GM23338 (cell line): Measurements from ENCODE around the gene PCDHGA4. TPM values are rescaled to one million over a fixed set of nuclear protein-coding genes. Genes with fewer than 3 reads are reported as not detected.

Experiments
- ATAC-seq: fragments of 200-7000 bp; cut with Tn5 transposase; 3 replicates; pipeline ENCODE4 v1.9.1; 2020
- DNase-seq: peaks from one replicate; pipeline ENCODE4 v3.0.0-alpha.2; 2015; ENCODE audit warnings: low spot score
- H2AFZ ChIP-seq: fragments of 200-600 bp; sonication (generic); 2 replicates; pipeline ENCODE4 v1.8.0; 2016; ENCODE audit warnings: antibody characterized with exemption, mild to moderate bottlenecking, moderate library complexity
- H3F3A ChIP-seq: fragments of 200-600 bp; sonication (generic); replicated peaks from 2 replicates; pipeline ENCODE4 v1.8.0; 2017; ENCODE audit warnings: antibody characterized with exemption, mixed run types, low read depth
- H3K27ac ChIP-seq: fragments of 200-600 bp; sonication (generic); 2 replicates; pipeline ENCODE4 v1.6.1; 2016; ENCODE audit warnings: low read depth
- H3K27me3 ChIP-seq: fragments of 200-600 bp; sonication (generic); 2 replicates; pipeline ENCODE4 v1.8.0; 2016; ENCODE audit warnings: mild to moderate bottlenecking, mixed run types, moderate library complexity; ENCODE audit not compliant: insufficient read depth
- H3K36me3 ChIP-seq: fragments of 200-600 bp; sonication (generic); 2 replicates; pipeline ENCODE4 v1.8.0; 2016; ENCODE audit warnings: mild to moderate bottlenecking; ENCODE audit not compliant: insufficient read depth
- H3K4me1 ChIP-seq: fragments of 200-600 bp; sonication (generic); 2 replicates; pipeline ENCODE4 v1.8.0; 2016; ENCODE audit warnings: mild to moderate bottlenecking, moderate library complexity; ENCODE audit not compliant: insufficient read depth
- H3K4me2 ChIP-seq: fragments of 200-600 bp; sonication (generic); 2 replicates; pipeline ENCODE4 v1.7.1; 2017; ENCODE audit warnings: mixed run types
- H3K4me3 ChIP-seq: fragments of 200-600 bp; sonication (generic); 2 replicates; pipeline ENCODE4 v1.6.1; 2016; ENCODE audit warnings: mixed run types
- H3K79me2 ChIP-seq: fragments of 200-600 bp; sonication (generic); replicated peaks from 2 replicates; pipeline ENCODE4 v1.8.0; 2017; ENCODE audit warnings: mild to moderate bottlenecking; ENCODE audit not compliant: insufficient read depth
- H3K9me2 ChIP-seq: fragments of 200-600 bp; sonication (generic); 2 replicates; pipeline ENCODE4 v1.8.0; 2017; ENCODE audit not compliant: insufficient read depth
- H4K20me1 ChIP-seq: fragments of 200-600 bp; sonication (generic); replicated peaks from 2 replicates; pipeline ENCODE4 v1.8.0; 2017; ENCODE audit warnings: mild to moderate bottlenecking; ENCODE audit not compliant: insufficient read depth
- H3K27ac Mint-ChIP-seq: 2 replicates; pipeline ENCODE4 v1.8.0; 2020; ENCODE audit warnings: inconsistent platforms, mild to moderate bottlenecking, moderate library complexity, mixed read lengths
- H3K27me3 Mint-ChIP-seq: 3 replicates; pipeline ENCODE4 v1.8.0; 2022; ENCODE audit warnings: low read depth, mild to moderate bottlenecking, moderate library complexity, mixed read lengths, inconsistent platforms; ENCODE audit not compliant: insufficient read depth, poor library complexity
- H3K36me3 Mint-ChIP-seq: 3 replicates; pipeline ENCODE4 v1.8.0; 2021; ENCODE audit warnings: low read depth, mild to moderate bottlenecking, inconsistent platforms, moderate library complexity, mixed read lengths
- H3K4me1 Mint-ChIP-seq: 3 replicates; pipeline ENCODE4 v1.8.0; 2020; ENCODE audit warnings: mild to moderate bottlenecking, inconsistent platforms, mixed read lengths
- H3K4me3 Mint-ChIP-seq: 3 replicates; pipeline ENCODE4 v1.8.0; 2021; ENCODE audit warnings: moderate library complexity, mild to moderate bottlenecking, inconsistent platforms, mixed read lengths
- H3K9me3 Mint-ChIP-seq: 3 replicates; pipeline ENCODE4 v1.8.0; 2020; ENCODE audit warnings: moderate library complexity, mild to moderate bottlenecking, inconsistent platforms, mixed read lengths
- EZH2phosphoT487 ChIP-seq: fragments of 200-600 bp; sonication (generic); IDR thresholded peaks from one replicate; pipeline ENCODE4 v1.8.1; 2018; ENCODE audit warnings: antibody characterized with exemption; ENCODE audit not compliant: unreplicated experiment
- NANOG ChIP-seq: IDR thresholded peaks from 2 replicates; pipeline ENCODE4 v1.6.1; 2016; ENCODE audit warnings: antibody characterized with exemption, borderline replicate concordance
- ZNF331 ChIP-seq: fragments of 250-450 bp; sonication (Bioruptor Pico); IDR thresholded peaks from 2 replicates; pipeline ENCODE4 v1.5.0; 2020; ENCODE audit warnings: low read depth, mild to moderate bottlenecking, moderate library complexity
- polyA plus RNA-seq: library from polyadenylated mRNA; unstranded; fragments of >200 nt; fragmentation: Nextera tagmentation; extraction: Ambion mirVana; gene quantifications from 2 replicates; pipeline ENCODE4 v1.2.1, GENCODE V29; 2016
- total RNA-seq: library from RNA; depleted of rRNA; stranded (reverse); fragments of >200 nt; shearing (Covaris generic); gene quantifications from 2 replicates; pipeline ENCODE4 v1.2.3, GENCODE V29; 2014
- TF ChIP-seq, protein P1 (sequence below), 2 experiments: fragments of 200-600 bp in 1 of 2; sonication (generic) in 1 of 2; conservative IDR thresholded peaks; 2 replicates each; pipeline versions ENCODE4 v1.5.1 to v1.6.1; 2016 to 2017; ENCODE audit warnings: antibody characterized with exemption in 2 of 2, low read depth in 2 of 2, mild to moderate bottlenecking in 2 of 2, moderate library complexity in 1 of 2
- TF ChIP-seq, protein P2 (sequence below): IDR thresholded peaks from 2 replicates; pipeline ENCODE4 v1.6.1; 2016; ENCODE audit warnings: antibody characterized with exemption
- TF ChIP-seq, protein P3 (sequence below): IDR thresholded peaks from one replicate; pipeline ENCODE4 v1.6.1; 2018; ENCODE audit warnings: antibody characterized with exemption; ENCODE audit not compliant: unreplicated experiment

PCDHGA4 gene
- total and polyA plus RNA-seq, 2 experiments from 2014 or later: 0.99 to 7.2 TPM

- Mint-ChIP-seq H3K4me3 (no peak within 1 kb of the TSS), H3K9me3 (peaks cover 66% of the 10 kb centered on the region), H3K4me1 (peaks cover 2% of the 10 kb centered on the region; the same call in 1 of the 3 replicates), H3K27me3 (peaks cover 9% of the 10 kb centered on the region), H3K27ac (no peak within 1 kb of the TSS), H3K36me3 (peaks cover 55% of the 10 kb centered on the region)
- Histone ChIP-seq H3K4me2 (no peak within 1 kb of the TSS), H3K4me3 (no peak within 1 kb of the TSS), H3K27ac (no peak within 1 kb of the TSS), H4K20me1 (no peaks in the 10 kb centered on the region), H3F3A (no peaks in the 10 kb centered on the region), H3K9me2 (no peaks in the 10 kb centered on the region), H2AFZ (no peak within 1 kb of the TSS), H3K36me3 (peaks cover under 1% of the 10 kb centered on the region; the same call in 1 of the 2 replicates), H3K79me2 (no peaks in the 10 kb centered on the region), H3K27me3 (no peaks in the 10 kb centered on the region), H3K4me1 (no peaks in the 10 kb centered on the region)
- TF ChIP-seq, protein P1, sequence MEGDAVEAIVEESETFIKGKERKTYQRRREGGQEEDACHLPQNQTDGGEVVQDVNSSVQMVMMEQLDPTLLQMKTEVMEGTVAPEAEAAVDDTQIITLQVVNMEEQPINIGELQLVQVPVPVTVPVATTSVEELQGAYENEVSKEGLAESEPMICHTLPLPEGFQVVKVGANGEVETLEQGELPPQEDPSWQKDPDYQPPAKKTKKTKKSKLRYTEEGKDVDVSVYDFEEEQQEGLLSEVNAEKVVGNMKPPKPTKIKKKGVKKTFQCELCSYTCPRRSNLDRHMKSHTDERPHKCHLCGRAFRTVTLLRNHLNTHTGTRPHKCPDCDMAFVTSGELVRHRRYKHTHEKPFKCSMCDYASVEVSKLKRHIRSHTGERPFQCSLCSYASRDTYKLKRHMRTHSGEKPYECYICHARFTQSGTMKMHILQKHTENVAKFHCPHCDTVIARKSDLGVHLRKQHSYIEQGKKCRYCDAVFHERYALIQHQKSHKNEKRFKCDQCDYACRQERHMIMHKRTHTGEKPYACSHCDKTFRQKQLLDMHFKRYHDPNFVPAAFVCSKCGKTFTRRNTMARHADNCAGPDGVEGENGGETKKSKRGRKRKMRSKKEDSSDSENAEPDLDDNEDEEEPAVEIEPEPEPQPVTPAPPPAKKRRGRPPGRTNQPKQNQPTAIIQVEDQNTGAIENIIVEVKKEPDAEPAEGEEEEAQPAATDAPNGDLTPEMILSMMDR (conservative IDR thresholded peaks at IDR 0.05; ENCODE audit: low read depth in 2 of 2): peak; percentile 55 to 62
- TF ChIP-seq NANOG: no peak
- DNase-seq: peak; percentile 77
- peak; percentile 52 for ATAC-seq
Measured at GRCh38 chr5:141369994-141370848, 15.4 kb downstream of the PCDHGA4 start, which contains the start of gene PCDHGB3. PCDHGB3 (plus strand) TSS chr5:141370242; CDS start chr5:141370395, 153 bp downstream.

DNA sequence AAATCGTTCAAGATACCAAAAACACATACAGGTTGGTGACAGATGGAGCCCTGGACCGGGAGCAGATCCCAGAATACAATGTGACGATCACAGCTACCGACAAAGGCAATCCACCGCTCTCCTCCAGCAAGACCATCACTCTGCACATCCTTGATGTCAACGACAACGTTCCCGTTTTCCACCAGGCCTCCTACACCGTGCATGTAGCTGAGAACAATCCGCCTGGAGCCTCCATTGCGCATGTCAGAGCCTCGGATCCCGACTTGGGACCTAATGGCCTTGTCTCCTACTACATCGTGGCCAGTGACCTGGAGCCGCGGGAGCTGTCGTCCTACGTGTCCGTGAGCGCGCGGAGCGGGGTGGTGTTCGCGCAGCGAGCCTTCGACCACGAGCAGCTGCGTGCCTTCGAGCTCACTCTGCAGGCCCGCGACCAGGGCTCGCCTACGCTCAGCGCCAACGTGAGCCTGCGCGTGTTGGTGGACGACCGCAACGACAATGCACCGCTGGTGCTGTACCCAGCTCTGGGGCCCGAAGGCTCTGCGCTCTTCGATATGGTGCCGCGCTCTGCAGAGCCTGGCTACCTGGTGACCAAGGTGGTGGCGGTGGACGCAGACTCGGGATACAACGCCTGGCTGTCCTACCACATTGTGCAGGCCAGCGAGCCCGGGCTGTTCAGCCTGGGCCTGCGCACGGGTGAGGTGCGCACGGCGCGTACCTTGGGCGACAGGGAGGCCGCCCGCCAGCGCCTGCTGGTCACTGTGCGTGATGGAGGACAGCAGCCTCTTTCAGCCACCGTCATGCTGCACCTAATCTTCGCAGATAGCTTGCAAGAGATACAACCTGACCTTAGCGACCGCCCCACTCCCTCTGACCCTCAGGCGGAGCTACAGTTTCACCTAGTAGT is 17.0 kb downstream of the PCDHGA4 start:
- Mint-ChIP-seq H3K27me3 (peaks cover 6% of the 10 kb centered on the region), H3K9me3 (peaks cover 63% of the 10 kb centered on the region), H3K27ac (no peak overlapping the region), H3K36me3 (peaks cover 54% of the 10 kb centered on the region), H3K4me1 (peaks cover 2% of the 10 kb centered on the region; the same call in 1 of the 3 replicates), H3K4me3 (no peak overlapping the region)
- ATAC-seq (no peak), DNase-seq (no peak)
- Histone ChIP-seq H2AFZ (no peak overlapping the region), H3K4me2 (no peak overlapping the region), H4K20me1 (no peaks in the 10 kb centered on the region), H3K27ac (no peak overlapping the region), H3K36me3 (no peaks in the 10 kb centered on the region), H3K4me3 (no peak overlapping the region), H3K79me2 (no peaks in the 10 kb centered on the region), H3K9me2 (no peaks in the 10 kb centered on the region), H3F3A (no peaks in the 10 kb centered on the region), H3K4me1 (no peaks in the 10 kb centered on the region), H3K27me3 (no peaks in the 10 kb centered on the region)
- TF ChIP-seq, protein P2, sequence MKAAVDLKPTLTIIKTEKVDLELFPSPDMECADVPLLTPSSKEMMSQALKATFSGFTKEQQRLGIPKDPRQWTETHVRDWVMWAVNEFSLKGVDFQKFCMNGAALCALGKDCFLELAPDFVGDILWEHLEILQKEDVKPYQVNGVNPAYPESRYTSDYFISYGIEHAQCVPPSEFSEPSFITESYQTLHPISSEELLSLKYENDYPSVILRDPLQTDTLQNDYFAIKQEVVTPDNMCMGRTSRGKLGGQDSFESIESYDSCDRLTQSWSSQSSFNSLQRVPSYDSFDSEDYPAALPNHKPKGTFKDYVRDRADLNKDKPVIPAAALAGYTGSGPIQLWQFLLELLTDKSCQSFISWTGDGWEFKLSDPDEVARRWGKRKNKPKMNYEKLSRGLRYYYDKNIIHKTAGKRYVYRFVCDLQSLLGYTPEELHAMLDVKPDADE: no peak
- no peak for TF ChIP-seq EZH2phosphoT487
- TF ChIP-seq, protein P3, sequence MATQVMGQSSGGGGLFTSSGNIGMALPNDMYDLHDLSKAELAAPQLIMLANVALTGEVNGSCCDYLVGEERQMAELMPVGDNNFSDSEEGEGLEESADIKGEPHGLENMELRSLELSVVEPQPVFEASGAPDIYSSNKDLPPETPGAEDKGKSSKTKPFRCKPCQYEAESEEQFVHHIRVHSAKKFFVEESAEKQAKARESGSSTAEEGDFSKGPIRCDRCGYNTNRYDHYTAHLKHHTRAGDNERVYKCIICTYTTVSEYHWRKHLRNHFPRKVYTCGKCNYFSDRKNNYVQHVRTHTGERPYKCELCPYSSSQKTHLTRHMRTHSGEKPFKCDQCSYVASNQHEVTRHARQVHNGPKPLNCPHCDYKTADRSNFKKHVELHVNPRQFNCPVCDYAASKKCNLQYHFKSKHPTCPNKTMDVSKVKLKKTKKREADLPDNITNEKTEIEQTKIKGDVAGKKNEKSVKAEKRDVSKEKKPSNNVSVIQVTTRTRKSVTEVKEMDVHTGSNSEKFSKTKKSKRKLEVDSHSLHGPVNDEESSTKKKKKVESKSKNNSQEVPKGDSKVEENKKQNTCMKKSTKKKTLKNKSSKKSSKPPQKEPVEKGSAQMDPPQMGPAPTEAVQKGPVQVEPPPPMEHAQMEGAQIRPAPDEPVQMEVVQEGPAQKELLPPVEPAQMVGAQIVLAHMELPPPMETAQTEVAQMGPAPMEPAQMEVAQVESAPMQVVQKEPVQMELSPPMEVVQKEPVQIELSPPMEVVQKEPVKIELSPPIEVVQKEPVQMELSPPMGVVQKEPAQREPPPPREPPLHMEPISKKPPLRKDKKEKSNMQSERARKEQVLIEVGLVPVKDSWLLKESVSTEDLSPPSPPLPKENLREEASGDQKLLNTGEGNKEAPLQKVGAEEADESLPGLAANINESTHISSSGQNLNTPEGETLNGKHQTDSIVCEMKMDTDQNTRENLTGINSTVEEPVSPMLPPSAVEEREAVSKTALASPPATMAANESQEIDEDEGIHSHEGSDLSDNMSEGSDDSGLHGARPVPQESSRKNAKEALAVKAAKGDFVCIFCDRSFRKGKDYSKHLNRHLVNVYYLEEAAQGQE: no peak
- no peak for TF ChIP-seq ZNF331
